Stimulated activated CD4-positive, alpha-beta T cell treated with anti-CD3 and anti-CD28 coated beads, Interleukin-4, amount 100 ng/mL, for 24 hours (primary cell): ENCODE measurements around the gene FLVCR1.
"Not testable (repeated sequence)": the region's sequence is repeated elsewhere in the genome, so short reads cannot be mapped to it uniquely, and the experiment has no call there.

Source experiments
- DNase-seq: peaks from one replicate; pipeline ENCODE4 v3.0.0-alpha.2; 2020

Gene FLVCR1

DNA sequence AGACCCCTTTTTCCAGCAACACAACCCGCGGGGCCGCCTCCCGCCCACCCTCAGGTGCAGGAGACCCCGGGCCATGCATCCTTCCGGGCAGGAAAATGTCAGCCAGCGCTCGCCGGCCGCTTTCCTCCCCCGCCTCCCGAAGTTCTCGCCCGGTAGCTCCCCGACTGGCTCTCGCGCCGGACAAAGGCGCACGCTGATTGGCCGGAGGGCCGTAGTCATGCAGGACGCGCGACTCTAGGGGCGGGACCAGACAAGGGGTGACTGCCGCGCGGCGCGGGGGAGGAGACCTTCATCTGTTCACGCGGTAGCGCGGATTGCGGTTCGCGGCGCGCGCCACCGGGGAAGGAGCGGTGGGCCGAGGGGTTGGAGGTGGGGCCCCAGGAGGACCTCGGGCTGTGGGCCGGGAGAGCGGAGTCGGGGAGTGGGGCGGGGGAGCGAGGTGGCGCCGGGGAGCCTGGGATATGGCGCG is at the start of gene FLVCR1:
Gene FLVCR1 (plus strand): TSS at position 284 of the 469 bp plus-strand sequence. CDS start 178 bp downstream, at position 462.
- DNase-seq, result peak; percentile 96

DNA sequence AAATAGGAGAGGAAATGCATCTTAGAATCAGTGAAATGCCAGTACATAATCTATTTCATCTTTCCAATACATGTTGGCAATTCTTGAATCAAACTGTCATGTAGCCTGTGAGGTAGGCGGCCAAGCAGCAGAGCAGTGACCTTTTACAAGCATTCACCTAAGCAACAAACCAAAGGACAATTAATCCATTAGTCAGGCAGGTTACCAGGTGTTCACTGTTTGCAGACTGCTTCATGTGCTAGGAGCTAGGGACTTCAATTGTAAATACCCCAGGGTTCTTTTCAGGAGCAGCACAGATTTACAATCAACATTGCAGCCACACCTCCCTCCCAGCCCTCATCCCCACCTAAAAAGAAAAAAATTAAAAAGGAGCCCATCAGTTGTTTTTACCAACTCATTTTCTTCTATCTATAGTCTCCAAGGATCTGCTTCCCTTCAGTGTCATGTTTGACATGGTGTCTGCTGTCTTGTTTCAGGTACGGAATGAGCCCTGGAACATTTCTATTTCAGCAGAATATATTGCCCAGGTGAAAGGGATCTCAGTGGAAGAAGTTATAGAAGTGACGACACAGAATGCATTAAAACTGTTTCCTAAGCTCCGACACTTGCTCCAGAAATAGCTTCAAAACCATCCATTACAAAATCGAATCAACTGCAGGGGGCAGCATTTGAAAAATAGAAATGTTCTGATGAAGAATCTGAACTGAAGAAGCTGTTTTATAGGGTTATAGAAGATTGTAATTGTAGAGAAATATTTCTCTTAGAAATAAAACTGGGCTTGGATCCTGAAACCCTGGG is 43.3 kb upstream of the FLVCR1 start:
- peak; percentile 8 for DNase-seq

DNA sequence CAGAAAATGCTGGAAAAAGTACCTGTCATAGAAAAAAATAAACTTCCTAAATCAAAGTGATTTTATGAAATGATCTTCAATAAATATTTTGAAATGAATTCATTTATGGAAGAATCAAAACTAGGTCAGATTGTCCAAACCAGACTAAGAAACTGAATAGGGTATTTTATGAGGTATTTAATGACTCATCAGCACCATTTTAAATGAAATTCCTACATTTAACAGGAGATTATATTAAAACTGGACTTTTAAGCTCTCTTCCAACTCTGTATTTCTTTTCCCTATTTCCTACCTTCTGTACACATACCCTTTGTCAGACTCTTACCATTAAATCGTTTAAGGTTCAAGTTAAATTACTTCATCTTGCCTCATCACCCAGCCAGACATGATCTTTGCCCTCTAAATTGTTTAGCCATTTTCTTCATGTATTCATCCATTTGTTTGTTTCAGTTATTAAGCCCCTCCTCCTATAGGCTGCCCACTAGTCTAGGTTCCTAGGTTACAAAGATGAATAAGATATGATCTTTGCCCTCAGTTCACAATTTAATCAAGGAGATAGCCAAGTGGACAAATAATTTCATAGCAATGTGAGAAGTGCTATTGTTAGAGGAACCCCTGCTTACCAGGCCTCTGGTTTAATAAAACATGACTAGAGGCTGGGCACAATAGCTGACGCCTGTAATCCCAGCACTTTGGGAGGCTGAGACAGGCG is 41.4 kb upstream of the FLVCR1 start:
- DNase-seq, result no peak

DNA sequence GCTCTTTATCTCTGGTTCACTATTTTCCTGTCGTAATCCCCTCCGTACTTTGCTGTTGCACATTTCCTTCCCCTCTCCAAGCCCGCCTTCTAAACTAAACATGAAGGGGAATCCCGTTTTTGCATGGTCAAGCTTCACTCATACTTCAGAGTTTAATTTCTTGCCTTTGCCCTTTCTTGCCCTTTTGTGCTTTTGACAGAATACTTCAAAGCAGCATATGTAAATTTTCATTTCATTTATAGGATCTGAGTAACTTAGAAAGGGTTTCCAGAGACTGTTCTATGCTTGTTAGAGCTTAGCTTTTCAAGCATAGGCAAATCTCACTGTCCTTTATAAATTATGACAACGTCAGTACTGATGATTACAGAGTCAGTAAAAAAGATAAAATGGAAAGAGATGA is 38.3 kb upstream of the FLVCR1 start:
- no peak for DNase-seq

DNA sequence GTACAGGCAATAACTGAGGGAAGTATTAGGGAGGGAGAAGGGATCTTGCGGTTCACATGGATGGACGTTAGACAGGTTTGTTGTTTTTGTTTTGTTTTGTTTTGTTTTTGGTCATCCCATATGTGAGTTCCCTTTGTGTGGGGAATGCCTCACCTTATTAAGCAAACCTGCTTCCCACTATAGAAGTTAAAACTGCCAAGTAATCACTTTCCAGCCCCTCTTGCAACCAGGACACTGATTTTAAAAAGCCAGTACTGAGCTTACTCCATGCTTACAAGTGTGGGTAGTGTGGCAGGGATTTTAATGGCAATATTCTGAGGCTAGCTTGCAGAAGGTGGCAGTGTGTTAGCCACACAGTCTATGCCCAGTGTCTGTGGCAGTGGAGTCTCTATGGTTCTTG is 37.1 kb upstream of the FLVCR1 start:
- DNase-seq, result no peak

DNA sequence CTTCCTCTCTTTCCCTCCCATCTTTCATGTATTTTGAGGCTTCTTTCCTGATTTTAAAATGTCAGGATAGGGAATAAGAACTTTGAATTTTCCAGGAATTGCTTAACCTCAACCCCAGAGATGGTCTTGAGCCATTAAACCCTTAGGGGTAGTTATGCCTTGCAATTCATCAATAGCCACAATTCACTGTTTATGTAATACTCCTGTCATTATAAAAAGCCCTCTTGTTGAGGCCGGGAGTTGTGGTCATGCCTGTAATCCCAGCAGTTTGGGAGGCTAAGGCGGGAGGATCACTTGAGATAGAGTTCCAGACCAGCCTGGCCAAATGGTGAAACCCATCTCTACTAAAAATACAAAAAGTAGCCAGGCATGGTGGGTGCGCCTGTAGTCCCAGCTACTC is 35.1 kb upstream of the FLVCR1 start:
- DNase-seq, result no peak

DNA sequence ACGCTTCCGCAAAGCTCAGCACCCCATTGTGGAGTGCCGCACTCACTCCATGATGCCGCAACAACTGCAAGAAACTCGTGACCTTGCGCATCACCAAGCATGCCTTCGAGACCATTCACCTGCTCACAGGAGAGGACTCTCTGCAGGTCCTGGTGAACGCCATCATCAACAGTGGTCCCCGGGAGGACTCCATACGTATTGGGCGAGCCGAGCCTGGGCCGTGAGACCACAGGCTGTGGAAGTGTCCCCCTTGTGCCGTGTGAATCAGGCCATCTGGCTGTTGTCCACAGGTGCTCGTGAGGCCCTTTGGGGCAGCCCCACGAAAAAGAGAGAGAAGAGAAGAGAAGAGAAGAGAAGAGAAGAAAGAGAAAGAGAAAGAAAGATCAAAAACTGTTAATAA is 33.9 kb upstream of the FLVCR1 start:
- DNase-seq, result no peak

DNA sequence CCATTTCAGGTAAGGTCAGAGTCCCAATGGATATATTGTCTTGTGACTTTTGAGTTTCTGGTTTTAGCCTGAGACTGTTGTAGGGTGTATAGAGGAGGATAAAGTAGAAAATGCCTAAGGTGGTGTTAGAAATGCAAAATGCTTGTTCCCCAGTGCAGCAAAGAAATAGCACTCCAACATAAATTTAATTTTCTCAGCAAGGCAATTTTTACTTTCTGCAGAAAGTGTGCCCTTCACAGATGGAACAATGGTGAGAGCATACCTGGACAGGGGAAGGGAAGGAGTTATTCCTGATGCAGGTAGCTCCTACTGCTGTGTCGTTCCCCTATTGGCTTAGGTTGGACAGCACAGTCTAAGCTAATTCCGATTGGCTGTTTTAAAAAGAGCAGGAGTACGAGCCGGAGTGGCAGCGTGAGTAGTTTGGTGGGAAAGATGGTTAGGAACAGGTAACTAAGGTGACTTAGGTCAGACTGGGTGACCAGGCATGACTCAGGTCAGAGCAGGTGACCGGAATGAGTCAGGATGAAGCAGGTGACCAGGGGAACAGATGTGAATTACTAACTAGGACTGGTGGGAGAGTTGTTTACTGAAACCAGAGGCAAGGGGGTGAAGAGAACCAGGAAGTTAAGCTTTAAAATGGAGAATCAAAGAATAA is 32.1 kb upstream of the FLVCR1 start:
- no peak for DNase-seq

DNA sequence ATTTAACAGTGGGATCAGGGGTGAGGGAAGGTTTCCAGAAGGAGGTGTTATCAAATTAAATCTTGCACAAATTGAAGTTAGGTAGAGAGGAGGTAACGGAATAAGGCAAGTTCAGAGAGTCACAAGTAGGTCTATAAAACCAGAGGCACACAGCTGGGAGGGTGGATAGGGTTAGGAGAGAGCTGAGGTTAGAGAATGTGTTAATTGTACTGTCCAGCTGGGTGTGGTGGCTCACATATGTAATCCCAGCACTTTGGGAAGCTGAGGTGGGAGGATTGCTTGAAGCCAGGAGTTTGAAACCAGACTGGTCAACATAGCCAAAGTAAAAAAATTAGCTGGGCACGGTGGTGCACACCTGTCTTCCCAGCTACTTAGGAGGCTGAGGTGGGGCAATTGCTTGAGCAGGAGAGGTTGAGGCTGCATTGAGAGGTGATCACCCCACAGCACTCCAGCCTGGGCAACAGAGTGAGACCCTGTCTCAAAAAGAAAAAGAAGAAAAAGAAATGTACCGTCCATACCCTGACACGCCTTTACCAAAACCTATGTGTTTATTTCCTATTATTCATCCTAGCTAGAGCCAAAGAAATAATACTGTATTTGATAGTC is 30.8 kb upstream of the FLVCR1 start:
- no peak for DNase-seq

DNA sequence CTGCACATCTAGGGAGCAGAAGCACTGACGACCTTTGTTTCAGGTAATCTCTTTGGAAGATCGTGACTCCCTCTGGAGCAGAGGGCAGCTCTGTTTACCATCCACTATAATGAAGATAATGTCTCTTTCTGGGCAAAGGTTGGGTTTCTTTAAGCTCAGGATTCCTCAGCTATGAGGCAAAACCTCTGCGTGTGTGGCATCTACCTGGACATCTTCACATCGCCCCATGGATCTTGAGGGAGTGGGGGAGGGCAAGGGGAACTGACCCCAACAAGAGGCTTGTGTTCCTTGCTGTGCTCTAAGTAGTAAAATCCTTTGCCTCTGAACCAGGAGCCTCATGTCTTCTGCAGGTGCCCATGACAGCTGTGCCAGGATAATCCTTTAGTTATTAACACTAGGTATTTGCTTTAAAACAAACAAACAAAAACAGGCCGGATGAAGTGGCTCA is 30.2 kb upstream of the FLVCR1 start:
- DNase-seq, result no peak

DNA sequence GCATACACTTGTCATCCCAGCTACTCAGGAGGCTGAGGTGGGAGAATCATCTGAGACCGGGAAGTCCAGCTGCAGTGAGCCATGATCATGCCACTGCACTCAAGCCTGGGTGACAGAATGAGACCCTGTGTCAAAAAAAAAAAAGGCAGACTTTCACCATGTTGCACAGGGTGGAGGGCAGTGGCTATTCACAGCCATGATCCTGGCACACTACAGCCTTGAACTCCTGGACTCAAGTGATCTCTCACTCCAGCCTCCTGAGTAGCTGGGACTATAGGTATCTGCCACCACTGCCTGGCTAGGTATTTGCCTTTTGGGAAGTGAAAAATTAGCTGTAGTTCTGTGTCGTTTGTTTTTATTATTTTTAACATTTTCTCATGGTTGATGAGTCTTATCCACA is 29.7 kb upstream of the FLVCR1 start:
- no peak for DNase-seq

DNA sequence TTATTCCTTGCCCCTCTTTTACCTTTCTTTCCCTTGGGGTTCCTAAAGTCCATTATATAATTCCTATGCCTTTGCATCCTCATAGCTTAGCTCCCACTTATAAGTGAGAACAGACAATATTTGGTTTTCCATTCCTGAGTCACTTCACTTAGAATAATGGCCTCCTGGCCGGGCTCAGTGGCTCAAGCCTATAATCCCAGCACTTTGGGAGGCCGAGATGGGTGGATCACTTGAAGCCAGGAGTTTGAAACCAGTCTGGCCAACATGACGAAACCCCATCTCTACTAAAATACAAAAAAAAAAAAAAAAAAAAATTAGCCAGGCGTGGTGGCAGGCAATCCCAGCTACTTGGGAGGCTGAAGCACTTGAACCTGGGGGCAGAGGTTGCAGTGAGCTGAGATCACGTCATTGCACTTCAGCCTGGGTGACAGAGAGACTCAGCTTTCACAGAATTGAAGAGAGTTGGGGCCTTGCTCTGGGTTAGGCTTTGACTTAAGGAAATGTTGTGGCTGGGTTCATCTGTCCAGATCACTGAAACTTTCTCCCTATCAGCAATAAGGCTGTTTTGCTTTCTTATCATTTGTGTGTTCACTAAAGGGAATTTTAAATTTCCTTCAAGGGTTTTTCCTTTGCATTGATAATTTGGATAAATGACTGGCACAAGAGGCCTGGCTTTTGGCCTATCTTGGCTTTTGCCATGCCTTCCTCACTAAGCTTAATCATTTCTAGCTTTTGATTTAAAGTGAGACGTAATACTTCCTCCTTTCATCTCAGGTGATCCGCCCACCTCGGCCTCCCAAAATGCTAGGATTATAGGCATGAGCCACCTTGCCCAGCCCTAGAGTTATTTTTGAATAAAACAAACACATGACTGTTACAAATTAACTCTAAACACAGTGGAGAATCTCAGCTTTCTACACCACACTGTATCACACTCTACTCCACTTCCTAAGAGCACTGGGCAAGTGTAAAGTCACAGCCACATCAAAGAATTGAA is 24.6 kb upstream of the FLVCR1 start:
- DNase-seq, result not testable (repeated sequence)

DNA sequence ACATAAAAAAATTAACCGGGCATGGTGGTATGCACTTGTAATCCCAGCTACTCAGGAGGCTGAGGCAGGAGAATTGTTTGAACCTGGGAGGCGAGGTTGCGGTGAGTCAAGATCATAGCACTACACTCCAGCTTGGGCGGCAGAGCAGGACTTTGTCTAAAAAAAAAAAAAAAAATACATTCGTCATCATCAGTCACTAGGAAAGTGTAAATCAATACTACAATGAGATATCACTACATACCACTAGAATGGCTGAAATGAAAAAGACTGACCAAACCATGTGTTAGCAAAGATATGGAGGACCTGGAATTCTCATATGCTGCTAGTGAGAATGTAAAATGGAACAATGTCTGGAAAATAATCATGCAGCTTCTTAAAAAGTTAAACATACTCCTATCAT is 19.9 kb upstream of the FLVCR1 start:
- DNase-seq, result no peak

DNA sequence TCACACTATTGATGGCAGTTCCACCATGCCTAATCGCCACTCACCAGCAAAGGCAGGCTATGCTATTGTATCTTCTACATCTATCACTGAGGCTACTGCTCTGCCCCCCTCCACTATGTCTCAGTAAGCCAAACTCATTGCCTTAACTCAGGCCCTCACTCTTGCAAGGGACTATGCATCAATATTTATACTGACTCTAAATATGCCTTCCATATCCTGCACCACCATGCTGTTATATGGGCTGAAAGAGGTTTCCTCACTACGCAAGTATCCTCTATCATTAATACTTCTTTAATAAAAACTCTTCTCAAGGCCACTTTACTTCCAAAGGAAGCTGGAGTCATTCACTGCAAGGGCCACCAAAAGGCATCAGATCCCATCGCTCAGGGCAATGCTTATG is 13.6 kb upstream of the FLVCR1 start:
- DNase-seq, result not testable (repeated sequence)

DNA sequence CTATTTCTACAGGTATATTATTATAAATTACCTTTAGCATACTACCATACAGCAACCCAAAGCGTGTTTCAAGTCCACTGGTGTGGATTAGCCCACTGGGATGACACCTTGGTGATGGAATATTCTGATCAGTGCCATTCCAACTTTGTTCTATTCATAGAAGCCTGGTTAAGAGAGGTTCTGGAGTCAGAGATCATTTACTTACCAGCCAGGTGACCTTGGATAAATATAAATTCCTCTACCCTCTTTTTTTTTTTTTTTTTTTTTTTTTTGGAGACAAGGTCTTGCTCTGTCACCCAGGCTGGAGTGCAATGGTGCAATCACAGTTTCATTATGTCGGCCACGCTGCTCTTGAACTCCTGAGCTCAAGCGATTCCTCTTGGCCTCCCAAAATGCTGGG is 10.5 kb upstream of the FLVCR1 start, which contains the start of gene SPATA45:
Gene SPATA45 (minus strand): TSS at position 101 of the 400 bp plus-strand sequence. CDS start 11,500 bp downstream, outside the sequence.
- no peak for DNase-seq

DNA sequence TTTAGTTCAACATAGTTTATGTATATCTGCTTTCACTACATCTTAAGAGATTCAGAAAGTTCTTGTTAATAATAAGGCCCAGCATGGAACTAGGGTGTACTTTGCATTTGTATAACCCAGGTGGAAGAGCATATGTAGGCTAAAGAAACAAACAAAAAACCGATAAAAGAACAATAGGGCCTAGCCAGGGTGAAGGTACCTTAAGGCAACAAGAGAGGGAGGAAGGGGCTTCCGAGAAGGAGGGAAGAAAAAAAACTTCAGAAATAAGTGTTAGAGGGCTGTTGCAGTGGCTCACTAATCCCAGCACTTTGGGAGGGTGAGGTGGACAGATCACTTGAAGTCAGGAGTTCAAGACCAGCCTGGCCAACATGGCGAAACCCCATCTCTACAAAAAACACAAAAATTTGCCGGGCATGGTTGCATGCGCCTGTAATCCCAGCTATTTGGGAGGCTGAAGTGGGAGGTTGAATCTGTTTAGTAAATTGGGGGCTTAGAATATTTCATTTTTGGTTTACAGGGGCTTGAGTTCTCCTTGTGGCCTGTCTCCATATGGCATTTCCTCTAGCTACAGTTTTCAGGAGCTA is 5.9 kb upstream of the FLVCR1 start:
- DNase-seq, result no peak

DNA sequence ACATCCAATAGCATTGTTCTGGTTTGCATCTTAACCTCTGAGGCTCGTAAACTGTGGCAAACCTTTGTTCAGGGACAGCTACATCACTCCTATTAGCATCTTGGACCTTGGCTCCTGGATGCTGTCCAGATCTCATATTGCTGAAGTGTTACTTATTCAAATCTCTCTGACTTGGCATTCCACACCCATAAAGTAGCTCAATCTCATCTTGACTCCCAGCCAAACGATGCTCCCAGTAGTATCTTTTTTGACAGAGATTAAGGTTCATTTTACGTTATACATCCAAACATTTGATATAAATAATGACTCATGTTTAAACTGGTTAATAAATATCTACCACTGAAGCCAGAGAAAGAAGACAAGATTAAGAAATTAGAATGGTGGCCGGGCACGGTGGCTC is 4.4 kb upstream of the FLVCR1 start:
- DNase-seq, result no peak

DNA sequence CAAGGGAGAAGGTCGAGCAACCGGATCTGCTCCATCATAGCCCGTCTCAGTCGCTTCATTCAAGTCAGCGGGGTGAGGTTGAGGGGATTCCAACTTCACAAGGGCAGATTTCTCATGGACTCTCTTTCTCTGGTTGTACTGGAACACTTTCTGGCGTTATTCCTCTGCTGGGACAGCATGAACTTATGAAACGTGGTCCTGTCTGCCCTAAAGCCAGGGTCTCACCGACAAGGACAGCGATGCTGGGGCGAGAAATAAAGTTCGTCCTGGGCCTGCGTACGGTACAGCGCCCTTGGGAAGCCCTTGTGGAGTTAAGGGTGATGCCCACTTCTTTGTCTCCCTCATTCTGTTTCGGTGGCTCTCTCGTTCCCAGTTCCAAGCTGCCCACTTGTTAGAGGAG is 1.3 kb upstream of the FLVCR1 start:
- no peak for DNase-seq

DNA sequence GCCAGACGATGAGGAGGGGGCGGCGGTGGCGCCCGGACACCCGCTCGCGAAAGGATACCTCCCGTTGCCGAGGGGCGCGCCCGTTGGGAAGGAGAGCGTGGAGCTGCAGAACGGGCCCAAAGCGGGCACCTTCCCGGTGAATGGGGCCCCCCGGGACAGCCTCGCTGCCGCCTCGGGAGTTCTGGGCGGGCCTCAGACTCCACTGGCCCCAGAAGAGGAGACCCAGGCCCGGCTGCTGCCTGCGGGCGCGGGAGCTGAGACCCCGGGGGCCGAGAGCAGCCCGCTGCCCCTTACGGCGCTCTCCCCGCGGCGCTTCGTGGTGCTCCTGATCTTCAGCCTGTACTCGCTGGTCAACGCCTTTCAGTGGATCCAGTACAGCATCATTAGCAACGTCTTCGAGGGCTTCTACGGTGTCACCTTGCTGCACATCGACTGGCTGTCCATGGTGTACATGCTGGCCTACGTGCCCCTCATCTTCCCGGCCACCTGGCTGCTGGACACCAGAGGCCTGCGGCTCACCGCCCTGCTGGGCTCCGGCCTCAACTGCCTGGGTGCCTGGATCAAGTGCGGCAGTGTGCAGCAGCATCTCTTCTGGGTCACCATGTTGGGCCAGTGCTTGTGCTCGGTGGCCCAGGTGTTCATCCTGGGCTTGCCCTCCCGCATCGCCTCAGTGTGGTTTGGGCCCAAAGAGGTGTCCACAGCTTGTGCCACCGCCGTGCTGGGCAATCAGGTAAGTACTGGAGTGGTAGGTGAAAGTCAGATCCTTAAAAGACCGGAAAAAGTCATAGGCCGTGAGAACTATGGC is 588 bp downstream of the FLVCR1 start:
- DNase-seq, result peak; percentile 7
